NCI-H1694 (cell line): ENCODE measurements around the gene MARVELD3.
"Not testable (repeated sequence)": the region's sequence is repeated elsewhere in the genome, so short reads cannot be mapped to it uniquely, and the experiment has no call there.

Experiments used
- DNase-seq: peaks from one replicate; lab custom pipeline; 2025; lab: John Stamatoyannopoulos, UW

MARVELD3 gene

DNA sequence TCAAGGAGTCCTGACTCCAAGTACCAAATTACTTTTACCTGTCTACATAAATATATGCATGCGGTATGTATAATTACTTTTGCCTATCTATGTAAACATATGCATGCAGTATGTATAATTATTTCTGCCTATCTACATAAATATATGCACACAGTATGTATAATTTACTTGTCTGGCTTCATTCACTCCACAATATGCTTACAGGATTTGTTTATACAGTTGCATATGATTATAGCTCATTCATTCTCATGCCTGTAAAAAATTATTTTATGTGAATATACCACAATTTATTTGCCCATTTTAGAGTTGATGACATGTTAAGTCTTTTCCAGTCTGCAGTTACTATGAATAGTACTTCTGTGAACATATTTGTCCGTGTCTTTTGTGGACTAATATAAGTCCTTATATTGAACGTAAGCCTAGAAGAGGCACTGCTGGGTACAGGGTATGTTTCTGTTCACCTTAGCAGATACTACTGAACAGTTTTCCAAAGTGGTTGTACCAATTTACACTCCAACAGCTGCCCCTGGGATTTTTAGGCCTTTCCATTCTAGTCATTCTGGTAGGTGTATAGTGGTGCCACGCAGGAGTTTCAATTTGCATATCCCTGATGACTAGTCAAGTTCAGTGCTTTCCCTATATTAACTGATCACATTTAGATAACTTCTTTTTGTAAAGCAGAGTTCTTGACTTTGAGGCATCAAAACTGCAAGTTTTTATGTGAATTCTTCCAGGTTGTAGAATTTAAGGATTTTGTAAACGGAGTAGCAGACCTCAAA is 47.0 kb downstream of the MARVELD3 start:
- DNase-seq, result no peak

DNA sequence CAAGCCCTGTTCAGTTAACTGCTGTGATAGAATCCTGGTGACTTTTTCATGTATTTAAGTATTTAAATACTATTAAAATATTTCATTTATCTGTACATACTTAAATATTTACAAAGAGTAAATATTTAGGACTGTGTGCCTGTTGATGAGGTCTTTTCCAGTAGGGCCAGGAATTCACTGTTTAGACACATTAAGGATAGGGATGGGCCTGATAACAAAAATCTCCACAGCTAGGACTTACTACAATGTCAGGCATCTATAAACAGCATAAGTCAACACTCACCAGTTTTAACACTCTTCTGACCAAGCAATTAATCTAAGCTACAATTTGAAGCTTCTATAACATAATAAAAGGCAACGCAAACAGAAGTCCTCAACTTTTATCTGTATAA is 47.6 kb downstream of the MARVELD3 start:
- DNase-seq, result no peak

DNA sequence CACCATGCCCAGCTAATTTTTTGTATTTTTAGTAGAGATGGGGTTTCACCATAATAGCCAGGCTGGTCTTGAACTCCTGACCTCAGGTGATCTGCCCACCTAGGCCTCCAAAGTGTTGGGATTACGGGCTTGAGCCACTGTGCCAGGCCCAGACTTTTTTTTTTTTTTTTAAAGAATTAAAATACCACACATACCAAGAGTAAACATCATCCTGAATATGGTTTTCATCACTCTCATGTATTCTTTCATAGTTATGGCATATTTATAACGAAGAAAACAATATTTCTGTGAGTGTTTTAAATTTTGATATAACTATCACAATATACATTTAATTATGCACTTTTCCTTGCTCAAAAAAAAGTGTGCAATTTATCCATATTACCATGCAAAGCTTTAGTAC is 48.2 kb downstream of the MARVELD3 start:
- no peak for DNase-seq

DNA sequence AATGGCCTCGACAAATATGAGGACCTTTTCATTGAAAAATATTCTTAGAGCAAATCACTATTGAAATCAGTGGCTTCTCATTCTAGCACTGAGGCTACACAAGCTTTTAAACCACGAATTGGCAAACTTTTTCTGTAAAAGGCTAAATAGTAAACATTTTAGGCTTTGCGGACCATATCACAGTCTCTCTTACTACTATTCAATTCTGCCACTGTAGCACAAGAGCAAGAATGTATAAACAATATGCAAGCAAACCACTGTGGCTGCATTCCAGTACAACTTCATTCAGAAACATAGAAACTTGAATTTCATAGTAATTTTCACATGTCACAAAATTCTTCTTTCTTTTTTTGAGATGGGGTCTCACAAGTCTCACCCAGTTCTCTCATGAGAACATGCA is 49.4 kb downstream of the MARVELD3 start:
- DNase-seq, result no peak

DNA sequence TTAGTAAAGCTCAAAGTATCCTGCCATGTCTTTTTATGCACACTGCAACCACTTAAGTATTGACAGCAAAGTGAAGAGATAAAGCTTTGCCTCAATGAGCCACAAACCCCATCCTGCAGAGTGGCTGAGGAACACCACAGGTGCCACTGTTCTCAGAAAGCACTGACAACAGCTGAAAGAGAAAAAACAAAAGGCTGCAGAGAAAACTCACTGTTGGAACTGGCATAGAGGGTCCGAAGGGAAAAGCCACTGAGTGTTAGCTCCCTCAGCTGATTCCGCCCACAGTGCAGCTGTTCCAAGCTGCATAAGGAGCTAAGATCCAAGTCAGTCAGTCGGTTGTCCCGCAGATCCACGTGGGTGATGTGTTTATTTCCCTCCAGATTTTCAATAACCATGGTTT is 50.3 kb downstream of the MARVELD3 start:
- no peak for DNase-seq

DNA sequence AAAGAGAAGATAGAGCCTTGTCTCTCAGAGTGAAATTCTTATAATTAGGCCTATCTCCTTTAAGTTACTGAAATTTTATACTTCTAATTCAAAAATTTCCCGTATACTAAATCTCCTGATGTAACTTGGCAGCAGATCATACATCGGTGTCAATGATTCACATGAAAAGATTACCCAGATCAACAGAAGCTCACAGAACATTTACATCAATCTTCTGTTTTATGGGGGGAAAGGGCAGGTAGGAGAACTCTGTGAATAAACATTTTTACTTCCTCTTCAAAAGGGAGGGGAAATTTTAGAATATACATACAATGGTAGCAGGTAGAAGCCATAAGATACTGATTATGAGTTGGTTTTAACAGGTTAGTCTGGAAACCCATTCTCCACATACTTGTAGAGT is 55.4 kb downstream of the MARVELD3 start:
- no peak for DNase-seq

DNA sequence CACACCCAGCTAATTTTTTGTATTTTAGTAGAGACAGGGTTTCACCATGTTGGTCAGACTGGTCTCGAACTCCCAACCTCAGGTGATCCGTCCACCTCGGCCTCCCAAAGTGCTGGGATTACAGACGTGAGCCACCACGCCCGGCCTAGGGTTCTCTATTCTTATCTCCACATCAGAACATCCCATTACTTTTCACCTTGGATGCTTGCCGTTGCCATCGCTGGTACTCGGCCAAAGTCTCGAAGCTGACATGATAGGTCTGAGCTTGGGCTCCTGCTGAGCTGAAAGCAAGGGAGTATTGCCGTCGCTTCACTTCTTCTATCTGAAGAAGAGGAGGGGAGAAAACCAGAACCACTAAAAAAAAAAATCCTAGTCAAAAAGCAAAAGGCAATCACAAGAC is 58.3 kb downstream of the MARVELD3 start:
- DNase-seq, result not testable (repeated sequence)
